Rectal smooth muscle tissue (tissue), 1 donor: Measurements from ENCODE around the gene CUBN.
A peak's percentile ranks its signal among the peaks of the same experiment; 100 is the strongest.

Experiments
- H3K27ac ChIP-seq: one replicate; pipeline ENCODE4 v1.7.0; 2013; ENCODE audit warnings: low read depth, low read length, inconsistent platforms
- H3K27me3 ChIP-seq: one replicate; pipeline ENCODE4 v1.7.0; 2013; ENCODE audit warnings: low read length; ENCODE audit not compliant: control insufficient read depth, insufficient read depth
- H3K36me3 ChIP-seq: one replicate; pipeline ENCODE4 v1.7.0; 2013; ENCODE audit warnings: low read length; ENCODE audit not compliant: control insufficient read depth, insufficient read depth
- H3K4me1 ChIP-seq: one replicate; pipeline ENCODE4 v1.7.0; 2013; ENCODE audit warnings: low read length; ENCODE audit not compliant: control insufficient read depth, insufficient read depth
- H3K4me3 ChIP-seq: one replicate; pipeline ENCODE4 v1.7.0; 2013; ENCODE audit warnings: low read length
- H3K9ac ChIP-seq: one replicate; pipeline ENCODE4 v1.7.0; 2013; ENCODE audit warnings: low read length

Gene CUBN

GRCh38 chr10:17075533-17076359 is 53.9 kb downstream of the CUBN start:
- Histone ChIP-seq H3K36me3 (no peaks in the 10 kb centered on the region), H3K4me1 (no peaks in the 10 kb centered on the region), H3K27ac (peak overlapping the region; percentile 30), H3K27me3 (no peaks in the 10 kb centered on the region), H3K9ac (no peak overlapping the region), H3K4me3 (no peak overlapping the region)

GRCh38 chr10:17074541-17074847 is 55.1 kb downstream of the CUBN start:
- Histone ChIP-seq H3K27me3 (no peaks in the 10 kb centered on the region), H3K27ac (no peak overlapping the region), H3K4me1 (no peaks in the 10 kb centered on the region), H3K9ac (no peak overlapping the region), H3K4me3 (no peak overlapping the region), H3K36me3 (no peaks in the 10 kb centered on the region)

GRCh38 chr10:17073725-17074540 is 55.7 kb downstream of the CUBN start:
- Histone ChIP-seq H3K36me3 (no peaks in the 10 kb centered on the region), H3K27me3 (no peaks in the 10 kb centered on the region), H3K4me1 (no peaks in the 10 kb centered on the region), H3K27ac (no peak overlapping the region), H3K4me3 (no peak overlapping the region), H3K9ac (no peak overlapping the region)

GRCh38 chr10:17068953-17069352 is 60.7 kb downstream of the CUBN start:
- H3K27ac ChIP-seq: no peak overlapping the region
- H3K4me1 ChIP-seq: no peaks in the 10 kb centered on the region
- no peaks in the 10 kb centered on the region for H3K27me3 ChIP-seq
- H3K36me3 ChIP-seq: no peaks in the 10 kb centered on the region
- H3K4me3 ChIP-seq: no peak overlapping the region
- H3K9ac ChIP-seq: no peak overlapping the region

GRCh38 chr10:17067376-17068264 is 62.0 kb downstream of the CUBN start:
- Histone ChIP-seq H3K4me1 (peaks cover 6% of the 10 kb centered on the region), H3K27ac (no peak overlapping the region), H3K36me3 (no peaks in the 10 kb centered on the region), H3K9ac (no peak overlapping the region), H3K4me3 (no peak overlapping the region), H3K27me3 (no peaks in the 10 kb centered on the region)

- Histone ChIP-seq H3K27me3 (no peaks in the 10 kb centered on the region), H3K9ac (no peak overlapping the region), H3K27ac (no peak overlapping the region), H3K36me3 (no peaks in the 10 kb centered on the region), H3K4me3 (no peak overlapping the region), H3K4me1 (peaks cover 6% of the 10 kb centered on the region)
Measured at GRCh38 chr10:17066807-17067206, 62.8 kb downstream of the CUBN start.

GRCh38 chr10:17066000-17066399 is 63.6 kb downstream of the CUBN start:
- Histone ChIP-seq H3K27ac (no peak overlapping the region), H3K9ac (no peak overlapping the region), H3K36me3 (no peaks in the 10 kb centered on the region), H3K4me3 (no peak overlapping the region), H3K4me1 (peaks cover 6% of the 10 kb centered on the region), H3K27me3 (no peaks in the 10 kb centered on the region)

GRCh38 chr10:17065273-17065672 is 64.3 kb downstream of the CUBN start:
- no peaks in the 10 kb centered on the region for H3K36me3 ChIP-seq
- H3K27me3 ChIP-seq: no peaks in the 10 kb centered on the region
- no peak overlapping the region for H3K27ac ChIP-seq
- no peak overlapping the region for H3K4me3 ChIP-seq
- no peak overlapping the region for H3K9ac ChIP-seq
- H3K4me1 ChIP-seq: peaks cover 6% of the 10 kb centered on the region

- no peak overlapping the region for H3K9ac ChIP-seq
- H3K27ac ChIP-seq: no peak overlapping the region
- H3K4me3 ChIP-seq: no peak overlapping the region
- H3K27me3 ChIP-seq: no peaks in the 10 kb centered on the region
- peaks cover 6% of the 10 kb centered on the region for H3K4me1 ChIP-seq
- H3K36me3 ChIP-seq: no peaks in the 10 kb centered on the region
Measured at GRCh38 chr10:17064435-17064834, 65.2 kb downstream of the CUBN start.

- Histone ChIP-seq H3K27ac (peak overlapping the region; percentile 4), H3K36me3 (no peaks in the 10 kb centered on the region)
Measured at GRCh38 chr10:17062955-17063484, 66.6 kb downstream of the CUBN start.

GRCh38 chr10:17062493-17062892 is 67.1 kb downstream of the CUBN start:
- peaks cover 6% of the 10 kb centered on the region for H3K4me1 ChIP-seq
- H3K27ac ChIP-seq: no peak overlapping the region
- H3K27me3 ChIP-seq: no peaks in the 10 kb centered on the region
- no peak overlapping the region for H3K4me3 ChIP-seq
- H3K36me3 ChIP-seq: no peaks in the 10 kb centered on the region
- H3K9ac ChIP-seq: no peak overlapping the region

More at GRCh38 chr10:17062955-17063484, 66.6 kb downstream of the CUBN start:
- H3K27me3 ChIP-seq: no peaks in the 10 kb centered on the region
- H3K9ac ChIP-seq: no peak overlapping the region
- H3K4me1 ChIP-seq: peaks cover 6% of the 10 kb centered on the region
- no peak overlapping the region for H3K4me3 ChIP-seq

GRCh38 chr10:17062009-17062408 is 67.6 kb downstream of the CUBN start:
- H3K36me3 ChIP-seq: no peaks in the 10 kb centered on the region
- peaks cover 6% of the 10 kb centered on the region for H3K4me1 ChIP-seq
- H3K4me3 ChIP-seq: no peak overlapping the region
- H3K9ac ChIP-seq: no peak overlapping the region
- H3K27me3 ChIP-seq: no peaks in the 10 kb centered on the region
- no peak overlapping the region for H3K27ac ChIP-seq
